NCI-H460 (cell line): Measurements from ENCODE around the gene PDHX. TPM values are rescaled to one million over a fixed set of nuclear protein-coding genes. Genes with fewer than 3 reads are reported as not detected.

Experiments used
- DNase-seq: peaks from one replicate; pipeline ENCODE4 v3.0.0-alpha.2; 2016; ENCODE audit warnings: low read depth; ENCODE audit errors: extremely low read depth
- total RNA-seq: library from RNA; depleted of rRNA; stranded (reverse); fragments of >200 nt; shearing (Covaris generic); gene quantifications from 2 replicates; pipeline ENCODE4 v1.2.3, GENCODE V29; 2014

The PDHX gene
- total RNA-seq, 1 experiment from 2014 or later, result 53.5 TPM

DNA sequence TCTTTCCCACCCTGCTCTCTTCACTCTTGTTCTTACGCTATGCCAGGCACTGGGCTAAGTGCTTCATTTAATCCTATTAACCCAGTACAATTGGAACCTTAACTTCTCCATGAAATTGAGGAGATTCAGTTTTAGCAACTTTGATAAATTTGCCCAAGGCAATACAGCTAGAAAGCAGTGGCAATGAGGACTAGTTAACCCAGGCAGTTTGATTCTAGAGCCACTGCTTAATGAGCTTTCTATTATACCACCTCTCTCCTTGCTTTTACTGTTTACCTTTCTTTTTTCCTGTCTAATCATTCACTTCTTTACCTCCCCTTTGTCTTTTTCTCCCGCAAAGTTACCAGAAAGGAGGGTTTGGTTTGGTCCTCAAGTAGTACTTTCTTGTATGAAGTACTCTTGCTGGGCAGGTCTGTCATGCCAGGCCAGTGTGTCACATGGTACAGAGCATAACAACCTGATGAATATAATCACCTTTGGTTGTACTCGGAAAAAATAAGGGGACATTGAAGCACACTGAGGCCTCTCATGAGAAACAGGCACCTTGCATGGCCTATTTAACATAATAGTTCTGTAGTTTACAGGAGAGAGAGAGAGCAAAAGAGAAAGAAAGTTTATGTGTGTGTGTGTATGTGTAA is 70.6 kb downstream of the PDHX start:
- DNase-seq, result no peak

DNA sequence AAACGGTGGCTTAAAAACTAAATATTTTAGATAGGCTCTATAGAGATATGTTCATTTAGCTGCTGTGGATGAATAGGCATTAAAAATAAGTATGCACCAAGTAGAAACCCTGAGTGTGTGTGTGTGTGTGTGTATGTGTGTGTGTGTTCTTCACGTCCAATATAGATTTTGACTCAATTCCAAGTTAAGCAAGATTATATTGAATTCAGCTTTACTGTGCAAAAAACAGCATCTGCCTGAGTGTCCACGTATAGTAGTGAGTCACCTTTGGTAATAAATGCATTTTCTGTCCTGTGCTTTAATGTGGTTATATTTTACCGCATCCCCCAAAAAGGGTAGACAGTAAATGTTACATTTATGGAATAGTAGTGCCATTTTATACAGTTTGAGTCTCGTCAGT is 71.2 kb downstream of the PDHX start:
- no peak for DNase-seq

DNA sequence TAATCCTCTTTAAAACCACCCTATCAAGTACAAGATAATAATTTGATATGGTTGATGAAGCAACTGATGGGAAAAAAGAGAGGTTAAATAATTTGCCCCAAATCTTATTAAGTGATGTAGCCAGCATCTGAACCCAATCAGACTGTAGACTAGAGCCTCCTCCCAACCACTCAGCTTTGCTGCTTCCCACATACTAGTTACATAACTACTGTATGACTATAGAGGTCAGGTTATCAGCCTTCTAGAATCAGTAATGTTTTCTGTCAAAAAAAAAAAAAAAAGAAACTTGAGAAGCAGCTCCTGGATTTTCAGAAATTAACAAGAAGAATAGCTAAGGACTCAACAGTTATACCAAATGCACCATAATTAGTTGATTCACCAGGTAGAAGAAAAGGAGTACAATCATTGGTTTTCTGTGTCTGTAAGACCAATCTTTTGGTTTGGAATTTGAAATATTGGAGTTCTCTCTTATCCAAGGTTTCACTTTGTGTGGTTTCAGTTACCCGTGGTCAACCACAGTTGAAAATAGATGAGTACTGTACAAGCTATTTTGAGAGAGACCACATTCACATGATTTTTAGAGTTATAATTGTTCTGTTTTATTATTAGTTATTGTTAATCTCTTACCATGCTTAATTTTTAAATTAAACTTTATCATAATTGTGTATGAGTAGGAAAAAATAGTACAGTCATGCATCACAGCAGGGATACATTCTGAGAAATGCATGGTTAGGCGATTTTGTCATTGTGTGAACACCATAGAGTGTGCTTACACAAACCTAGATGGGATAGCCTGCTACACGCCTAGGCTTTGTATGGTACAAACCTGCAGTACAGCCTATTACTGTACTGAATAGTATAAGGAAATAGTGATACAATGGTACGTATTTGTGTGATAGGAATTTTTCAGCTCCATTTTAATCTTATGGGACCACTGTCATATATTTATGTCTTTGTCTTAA is 72.2 kb downstream of the PDHX start:
- no peak for DNase-seq

DNA sequence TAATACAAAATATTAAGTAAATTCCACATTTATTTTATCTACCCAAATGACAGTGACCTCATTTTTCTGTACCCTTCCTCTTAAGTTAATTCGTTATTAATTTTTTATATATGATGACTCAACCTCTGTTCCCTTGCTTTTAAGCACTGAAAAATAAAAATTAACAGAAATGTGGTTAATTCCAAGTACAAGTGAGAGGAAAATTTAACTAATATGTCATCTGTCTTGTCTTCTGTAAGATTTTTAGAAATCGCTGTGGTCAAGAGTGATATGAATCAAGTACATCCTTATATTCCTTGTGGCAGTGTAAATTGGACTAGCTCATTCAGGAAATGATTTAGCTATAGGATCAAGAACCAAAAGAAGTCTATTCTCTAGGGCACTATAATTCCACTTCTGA is 74.5 kb downstream of the PDHX start:
- DNase-seq, result no peak

DNA sequence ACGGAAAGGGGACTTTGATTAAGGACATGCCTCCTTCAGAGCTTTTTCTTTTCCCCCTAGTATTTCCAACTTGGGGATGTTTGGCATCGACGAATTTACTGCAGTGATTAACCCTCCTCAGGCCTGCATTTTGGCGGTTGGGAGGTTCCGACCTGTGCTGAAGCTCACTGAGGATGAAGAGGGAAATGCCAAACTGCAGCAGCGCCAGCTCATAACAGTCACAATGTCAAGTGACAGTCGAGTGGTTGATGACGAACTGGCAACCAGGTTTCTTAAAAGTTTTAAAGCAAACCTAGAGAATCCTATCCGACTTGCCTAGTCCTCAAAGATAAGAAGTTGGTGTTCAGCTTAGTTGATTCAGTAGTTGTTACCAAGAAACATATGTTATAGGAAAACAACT is 78.4 kb downstream of the PDHX start:
- DNase-seq, result no peak

DNA sequence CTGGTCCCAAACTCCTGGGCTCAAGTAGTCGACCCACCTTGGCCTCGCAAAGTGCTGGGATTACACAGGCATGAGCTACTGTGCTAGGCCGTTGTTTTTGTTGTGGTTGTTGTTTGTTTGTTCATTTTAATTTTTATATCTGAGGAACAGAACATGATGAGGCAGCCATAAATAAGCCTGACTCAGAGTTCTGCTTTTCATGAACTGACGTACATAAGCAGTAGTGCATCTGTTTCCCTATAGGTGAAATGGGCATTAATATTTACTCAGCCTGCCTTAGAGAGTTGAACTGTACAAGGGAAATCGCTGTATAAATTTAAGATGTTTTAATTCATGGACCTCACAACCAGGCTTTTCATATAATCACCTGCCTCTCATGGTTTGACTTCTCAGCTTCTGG is 80.5 kb downstream of the PDHX start:
- DNase-seq, result no peak

DNA sequence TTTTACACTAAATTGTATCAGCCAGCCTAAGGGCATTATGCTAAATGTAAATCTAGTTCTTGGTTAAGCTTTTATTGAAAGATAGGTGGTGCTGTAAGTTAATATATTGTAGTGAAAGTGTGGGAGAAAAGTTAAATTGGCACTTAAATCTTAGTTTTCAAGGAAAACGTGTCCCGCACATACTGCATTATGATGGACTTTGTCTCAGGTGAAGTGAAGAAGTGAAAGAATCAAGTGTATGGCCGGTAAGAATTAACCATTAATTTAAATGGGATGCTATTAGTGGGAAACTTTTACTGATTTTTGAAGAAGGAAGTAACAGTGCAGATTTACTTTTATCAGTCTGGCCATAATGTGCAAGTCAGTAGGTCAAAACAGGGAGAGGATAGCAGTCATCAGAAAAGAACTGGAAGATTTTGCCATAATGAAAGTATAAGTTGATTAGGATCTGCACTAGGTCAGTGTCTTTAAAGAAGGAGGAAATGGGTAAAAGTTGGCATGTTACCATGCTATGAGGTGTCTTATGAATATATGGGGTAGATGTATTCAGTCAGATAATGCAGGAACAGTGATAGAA is 81.6 kb downstream of the PDHX start:
- DNase-seq, result no peak

DNA sequence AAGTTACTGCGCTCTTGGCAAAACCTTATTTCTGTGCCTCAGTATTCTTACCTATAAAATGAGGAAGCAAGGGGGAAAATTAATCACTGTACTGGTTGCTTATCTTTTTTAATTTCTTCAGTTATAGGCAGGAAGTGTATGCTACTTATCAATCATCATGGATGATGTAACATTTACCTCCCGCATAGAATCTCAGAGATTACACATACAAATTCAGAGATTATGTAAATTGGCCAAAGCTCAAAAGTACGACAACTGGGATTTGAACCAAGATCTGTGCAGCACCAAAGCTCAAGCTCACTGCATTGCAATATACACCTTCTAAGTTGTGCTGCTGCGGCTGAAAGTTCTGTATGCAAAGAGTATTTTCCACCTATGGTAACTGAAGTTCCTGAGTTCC is 83.0 kb downstream of the PDHX start:
- no peak for DNase-seq

DNA sequence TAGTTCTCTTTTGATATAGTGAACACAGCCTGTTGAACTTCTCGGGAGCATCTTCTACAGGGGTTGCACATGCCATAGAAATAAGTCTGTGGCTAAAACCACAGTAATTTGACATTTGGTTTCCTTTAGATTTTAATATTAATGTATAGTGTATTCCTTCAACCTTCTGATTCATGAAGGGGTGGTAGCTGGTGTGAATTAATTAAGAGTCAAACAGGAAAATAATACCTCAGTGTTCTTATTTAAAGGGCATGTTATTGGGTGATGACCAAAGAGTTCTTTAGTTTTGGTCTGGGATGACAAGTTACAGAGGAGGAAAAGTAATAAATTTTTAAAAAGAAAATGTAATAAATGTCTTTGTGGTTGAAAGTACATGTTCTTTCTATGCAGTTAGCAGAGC is 86.8 kb downstream of the PDHX start:
- no peak for DNase-seq

DNA sequence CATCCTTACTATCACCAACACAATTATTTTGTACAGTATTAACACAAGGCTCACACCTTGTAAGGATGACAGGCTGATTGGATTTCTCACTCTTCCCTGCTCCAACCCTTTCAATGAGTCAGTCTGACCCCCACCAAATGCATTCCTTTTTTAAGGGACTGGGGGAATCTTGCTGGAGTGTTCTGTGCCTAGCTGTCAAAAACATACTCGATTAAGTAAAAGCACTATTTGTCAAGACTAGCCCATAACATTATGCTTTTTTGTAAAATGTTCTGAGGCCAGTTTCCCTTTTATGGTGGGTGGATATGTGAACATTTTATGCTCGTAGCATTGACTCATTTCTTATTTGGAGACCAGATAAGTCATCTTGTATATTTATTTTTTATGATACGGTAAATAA is 87.2 kb downstream of the PDHX start:
- no peak for DNase-seq

DNA sequence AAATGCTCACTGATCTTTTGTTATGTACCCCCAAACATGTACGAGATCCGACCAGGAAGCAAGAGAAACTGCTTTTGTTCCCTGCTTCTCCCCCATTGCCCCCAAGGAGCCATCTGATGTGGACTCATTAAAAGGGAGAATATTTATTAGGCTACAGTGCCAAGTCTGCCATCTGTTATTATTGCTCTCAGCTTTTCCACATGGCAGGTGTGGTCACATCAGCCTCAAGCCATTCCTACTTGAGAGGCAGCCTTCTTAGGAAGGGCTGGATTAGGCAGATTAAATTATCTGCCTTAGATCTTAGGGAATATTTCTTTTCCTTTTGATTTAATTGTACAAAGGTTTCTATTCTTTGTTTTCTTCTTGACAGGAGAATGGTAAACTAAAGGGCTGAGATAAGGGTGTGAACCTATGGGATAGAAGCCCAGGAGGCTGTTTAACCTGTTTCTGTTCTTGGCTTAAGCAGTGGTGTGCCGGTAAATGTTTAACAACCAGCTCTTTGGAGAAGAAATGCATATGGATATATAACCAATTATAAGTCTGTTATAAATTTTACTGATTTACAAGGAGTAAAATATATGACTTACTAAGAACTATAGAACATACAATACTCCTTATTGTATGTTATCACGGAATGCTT is 88.8 kb downstream of the PDHX start:
- DNase-seq, result no peak

DNA sequence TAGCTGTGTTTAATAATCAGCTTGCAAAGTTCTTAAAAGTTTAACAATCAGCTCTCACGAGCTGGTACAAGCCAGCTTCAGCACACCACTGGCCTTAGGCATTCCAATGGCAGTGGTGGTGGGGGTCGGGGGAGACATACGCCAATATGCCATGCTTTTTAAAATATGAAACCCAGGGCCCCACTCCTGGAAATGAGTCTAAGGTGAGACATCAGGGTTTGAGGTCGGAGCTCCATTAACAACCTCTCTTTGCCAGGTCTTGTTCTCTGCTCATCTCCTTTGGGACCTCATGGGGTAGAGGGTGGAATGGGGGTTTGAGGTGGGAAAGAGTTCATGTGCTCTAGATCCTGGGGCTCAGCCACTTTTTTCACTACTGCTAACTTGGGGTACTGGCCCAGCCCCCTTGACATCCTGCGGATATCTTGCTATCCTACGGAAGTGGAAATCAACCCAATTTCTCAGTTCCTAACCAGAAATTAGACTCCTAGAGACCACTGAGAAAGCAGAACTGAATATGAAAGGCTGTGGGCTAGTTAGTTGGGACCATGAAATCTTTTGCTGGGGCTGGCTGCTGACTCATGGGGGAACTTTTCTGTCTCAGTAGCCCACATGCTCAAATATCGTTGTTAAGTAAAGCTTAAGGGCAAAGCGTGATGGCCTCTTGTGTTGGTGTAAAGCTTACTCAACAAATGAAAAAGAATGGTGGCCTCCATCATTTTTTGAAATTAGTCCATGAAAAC is 90.1 kb downstream of the PDHX start:
- DNase-seq, result no peak

DNA sequence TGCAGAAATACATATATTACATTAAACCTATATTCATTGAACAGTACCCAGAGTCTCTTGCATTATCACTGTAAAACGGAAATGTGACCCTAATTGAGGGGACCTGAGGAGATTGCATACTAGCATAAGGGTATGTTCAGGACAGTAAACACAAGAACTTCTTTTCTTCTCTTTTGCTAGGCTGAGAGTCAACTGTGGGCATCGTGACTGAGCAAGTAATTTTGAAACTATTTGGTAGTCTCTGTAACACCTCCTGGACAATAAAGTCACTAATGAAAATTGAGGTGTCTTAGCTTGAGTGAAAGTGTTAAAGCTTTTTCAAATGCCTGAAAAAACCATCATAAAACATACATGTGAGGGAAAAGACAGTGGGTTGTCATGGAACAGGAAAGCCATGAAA is 90.9 kb downstream of the PDHX start:
- DNase-seq, result no peak

DNA sequence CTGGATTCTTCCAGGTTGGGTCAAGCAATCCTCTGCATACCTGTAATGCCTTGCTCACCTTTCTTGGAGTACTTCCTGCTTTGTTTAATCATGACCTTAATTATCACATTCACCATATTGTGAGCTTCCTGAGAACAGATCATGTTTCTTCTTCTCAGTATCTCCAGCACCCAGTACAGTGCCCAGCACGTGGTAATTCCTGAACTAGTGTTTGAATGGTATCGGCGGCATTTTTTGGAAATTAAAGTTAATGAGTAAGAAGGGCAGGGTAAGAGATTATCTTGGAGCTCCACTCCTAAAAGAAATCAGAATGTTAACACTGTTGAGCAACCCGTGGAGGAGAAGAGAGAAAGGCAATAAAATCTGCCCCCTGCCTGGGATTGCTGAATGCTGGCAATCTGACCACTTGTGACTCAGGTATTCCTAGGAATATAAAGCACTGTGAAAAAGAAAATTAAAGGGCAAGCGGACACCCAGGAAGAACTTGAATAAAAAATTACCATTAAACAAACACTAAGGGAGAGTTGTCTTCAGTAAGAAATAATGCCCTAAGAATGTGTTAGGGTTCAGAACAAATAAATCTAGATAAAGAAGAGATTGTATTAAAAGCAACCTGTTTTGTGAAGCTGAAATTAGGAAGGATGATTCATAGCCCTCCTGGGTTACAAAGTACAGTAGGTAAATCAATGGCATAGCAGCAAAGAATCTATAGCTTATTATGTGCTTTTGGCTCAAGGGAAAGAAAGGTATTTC is 92.9 kb downstream of the PDHX start:
- DNase-seq, result no peak

DNA sequence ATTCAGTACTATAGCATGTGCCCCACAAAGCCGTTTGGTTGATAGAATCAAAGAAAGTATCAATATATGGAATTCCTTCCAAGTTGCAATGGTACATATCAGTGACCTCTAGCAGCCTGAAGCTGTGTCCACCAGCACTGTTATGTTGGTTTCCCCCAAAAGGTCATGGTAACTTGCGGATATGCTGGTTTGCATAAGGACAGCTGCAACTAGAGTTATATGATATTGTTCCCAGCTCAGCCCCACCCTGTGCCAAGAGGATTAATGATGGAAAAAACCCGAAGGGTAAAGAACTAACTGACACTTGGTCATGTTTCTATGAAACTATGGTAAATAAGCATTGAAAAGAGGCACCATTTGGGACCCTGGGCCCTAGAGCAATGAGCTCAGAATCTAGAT is 93.5 kb downstream of the PDHX start:
- DNase-seq, result no peak

DNA sequence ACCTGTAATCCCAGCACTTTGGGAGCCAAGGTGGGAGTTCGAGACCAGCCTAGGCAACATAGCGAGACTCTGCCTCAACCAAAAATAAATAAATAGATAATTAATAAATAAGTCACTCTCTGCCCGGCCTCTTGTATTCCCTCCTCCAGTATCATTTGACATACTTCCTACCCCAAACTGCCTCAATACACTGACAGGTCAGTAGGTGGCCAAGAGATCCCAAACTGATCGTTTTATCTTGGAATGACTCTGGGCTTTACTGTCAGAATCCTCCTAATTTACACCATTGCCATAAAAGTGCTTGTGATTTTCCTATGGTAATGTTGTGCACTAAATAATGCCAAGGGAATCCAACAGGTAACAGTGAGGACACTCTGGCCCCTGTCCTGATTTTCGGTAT is 94.2 kb downstream of the PDHX start:
- DNase-seq, result no peak

DNA sequence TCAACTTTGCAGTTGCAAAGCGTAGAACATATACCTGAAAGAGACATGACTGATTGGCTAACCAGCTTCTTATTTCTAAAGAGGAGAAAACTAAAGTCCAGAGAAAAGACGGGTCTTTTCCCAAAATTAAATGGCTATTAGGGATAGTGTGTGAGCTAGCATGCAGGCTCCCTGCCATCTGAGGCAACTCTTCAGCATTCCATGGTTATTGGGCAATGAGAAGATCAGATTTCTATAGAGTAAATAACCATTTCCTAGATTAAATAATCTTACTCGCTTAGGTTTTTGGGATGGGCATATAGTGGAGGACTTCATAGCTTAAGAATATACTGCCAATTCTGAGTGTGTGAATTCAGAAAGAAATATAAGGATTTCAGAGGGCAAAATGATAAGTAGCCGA is 95.0 kb downstream of the PDHX start:
- DNase-seq, result no peak

DNA sequence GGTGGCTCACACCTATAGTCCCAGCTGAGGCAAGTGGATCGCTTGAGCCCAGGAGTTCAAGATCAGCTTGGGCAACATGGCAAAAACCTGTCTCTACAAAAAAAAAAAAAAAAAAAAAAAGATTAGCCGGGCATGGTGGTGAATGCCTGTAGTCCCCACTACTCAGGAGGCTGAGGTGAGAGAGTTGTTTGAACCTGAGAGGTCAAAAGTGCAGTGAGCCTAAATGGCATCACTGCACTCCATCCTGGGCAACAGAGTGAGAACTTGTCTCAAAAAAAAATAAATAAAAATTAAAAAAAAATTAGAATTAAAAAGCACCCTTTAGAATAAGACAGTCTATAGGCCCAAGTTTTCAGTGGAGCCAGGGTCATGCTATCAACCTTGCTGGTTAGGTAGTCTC is 95.5 kb downstream of the PDHX start:
- no peak for DNase-seq

DNA sequence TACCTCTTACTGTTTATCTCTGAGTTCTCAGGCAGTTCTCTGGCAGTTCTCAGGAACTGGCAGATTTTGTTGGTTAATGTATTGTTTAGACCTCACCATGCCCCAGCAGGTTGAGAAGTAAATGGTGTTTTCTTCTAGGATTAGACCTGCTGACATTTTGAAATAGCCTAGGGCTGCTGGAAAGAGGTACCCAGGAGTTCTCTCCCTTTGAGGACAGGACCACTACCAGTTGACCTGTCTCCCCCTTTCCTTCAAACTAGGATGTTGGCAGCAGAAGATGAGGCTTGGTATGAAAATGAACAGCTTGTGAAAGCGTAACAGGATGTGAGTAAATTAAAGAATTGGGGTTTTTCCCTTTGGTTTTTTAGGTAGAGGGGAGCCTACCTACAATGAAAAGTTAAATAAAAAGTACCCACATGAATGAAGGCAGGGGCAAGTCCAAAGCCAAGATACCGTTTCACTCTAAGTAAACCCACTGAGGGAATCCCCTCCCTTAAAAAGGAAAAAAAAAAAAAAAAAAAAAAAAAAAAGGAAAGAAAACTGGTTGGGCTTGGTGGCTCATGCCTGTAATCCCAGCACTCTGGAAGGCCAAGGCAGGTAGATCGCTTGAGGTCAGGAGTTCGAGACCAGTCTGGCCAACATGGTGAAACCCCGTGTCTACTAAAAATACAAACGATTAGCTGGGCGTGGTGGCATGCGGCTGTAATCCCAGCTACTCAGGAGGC is 96.2 kb downstream of the PDHX start:
- DNase-seq, result no peak
